Keratinocyte (primary cell): Measurements from ENCODE around the gene CEACAM7.

Source experiments
- EZH2 ChIP-seq: IDR thresholded peaks from one replicate; pipeline ENCODE4 v1.6.1; 2012; ENCODE audit warnings: inconsistent platforms, mild to moderate bottlenecking, low read length, moderate library complexity
- TF ChIP-seq, protein P1 (sequence below), 3 experiments: IDR thresholded peaks in 1 of 3; conservative IDR thresholded peaks in 1 of 3; optimal IDR thresholded peaks in 1 of 3; 2 replicates in 2 of 3; 3 replicates in 1 of 3; pipeline versions ENCODE3 to v1.5.1; 2011; ENCODE audit warnings: low read length in 3 of 3, mild to moderate bottlenecking in 3 of 3, moderate library complexity in 2 of 3, control low read depth in 1 of 3, inconsistent platforms in 1 of 3; ENCODE audit not compliant: insufficient read depth in 2 of 3; ENCODE audit errors: extremely low read depth in 1 of 3

DNA sequence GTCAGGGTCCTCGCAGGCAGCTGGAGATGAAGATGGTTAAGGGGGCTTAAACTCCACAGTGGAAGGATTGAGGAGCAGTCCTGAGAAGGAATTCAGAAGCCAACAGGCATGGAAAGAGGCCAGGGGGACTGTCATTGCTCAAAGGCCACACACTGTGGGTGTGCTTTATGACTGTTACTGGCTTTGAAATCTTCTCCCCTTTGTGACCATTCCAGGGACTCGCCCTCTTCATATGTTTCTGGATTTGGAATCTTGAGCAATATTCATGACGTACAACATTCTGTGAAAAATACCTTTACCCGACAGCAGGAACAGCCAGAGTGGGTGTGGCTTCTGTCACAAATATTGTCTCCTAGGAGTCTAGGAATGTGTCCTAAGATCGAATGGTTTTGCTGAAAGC, 16.6 kb downstream of the CEACAM7 start:
- TF ChIP-seq, protein P1, sequence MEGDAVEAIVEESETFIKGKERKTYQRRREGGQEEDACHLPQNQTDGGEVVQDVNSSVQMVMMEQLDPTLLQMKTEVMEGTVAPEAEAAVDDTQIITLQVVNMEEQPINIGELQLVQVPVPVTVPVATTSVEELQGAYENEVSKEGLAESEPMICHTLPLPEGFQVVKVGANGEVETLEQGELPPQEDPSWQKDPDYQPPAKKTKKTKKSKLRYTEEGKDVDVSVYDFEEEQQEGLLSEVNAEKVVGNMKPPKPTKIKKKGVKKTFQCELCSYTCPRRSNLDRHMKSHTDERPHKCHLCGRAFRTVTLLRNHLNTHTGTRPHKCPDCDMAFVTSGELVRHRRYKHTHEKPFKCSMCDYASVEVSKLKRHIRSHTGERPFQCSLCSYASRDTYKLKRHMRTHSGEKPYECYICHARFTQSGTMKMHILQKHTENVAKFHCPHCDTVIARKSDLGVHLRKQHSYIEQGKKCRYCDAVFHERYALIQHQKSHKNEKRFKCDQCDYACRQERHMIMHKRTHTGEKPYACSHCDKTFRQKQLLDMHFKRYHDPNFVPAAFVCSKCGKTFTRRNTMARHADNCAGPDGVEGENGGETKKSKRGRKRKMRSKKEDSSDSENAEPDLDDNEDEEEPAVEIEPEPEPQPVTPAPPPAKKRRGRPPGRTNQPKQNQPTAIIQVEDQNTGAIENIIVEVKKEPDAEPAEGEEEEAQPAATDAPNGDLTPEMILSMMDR (optimal IDR thresholded peaks at IDR 0.05 in 1 of 3, IDR thresholded peaks at IDR 0.05 in 1 of 3, conservative IDR thresholded peaks at IDR 0.05 in 1 of 3; ENCODE audit: extremely low read depth in 1 of 3, insufficient read depth in 2 of 3, low read length in 3 of 3), result no peak
- TF ChIP-seq EZH2, result no peak
